H1 (cell line): ENCODE measurements around the gene COX10. TPM values are rescaled to one million over a fixed set of nuclear protein-coding genes. Genes with fewer than 3 reads are reported as not detected.

ENCODE experiments used
- CTCF ChIA-PET: fragments of 300-600 bp; sonication (Branson Sonifier 250); formaldehyde crosslinking; loops from one replicate; lab custom pipeline; 2021; ENCODE audit not compliant: partially characterized antibody; lab: Charles Lee
- POLR2A ChIA-PET: fragments of 300-600 bp; sonication (Branson Sonifier 250); formaldehyde crosslinking; loops from one replicate; lab custom pipeline; 2021; ENCODE audit warnings: inconsistent platforms; ENCODE audit not compliant: partially characterized antibody; lab: Charles Lee
- DNase-seq, 2 experiments: peaks; one replicate each; pipeline versions ENCODE4 v3.0.0 to v3.0.0-alpha.2; 2010 to 2022; ENCODE audit warnings: low spot score in 2 of 2, low read depth in 1 of 2, mixed read lengths in 1 of 2
- FAIRE-seq: peaks from 2 replicates; lab custom pipeline; 2011; peaks lifted over from hg19 to GRCh38; lab: Jason Lieb, UNC
- H2AFZ ChIP-seq: 2 replicates; pipeline ENCODE4 v1.8.1; 2012; ENCODE audit warnings: low read length, inconsistent platforms
- H2AK5ac ChIP-seq: 2 replicates; pipeline ENCODE4 v1.6.1; 2013; ENCODE audit warnings: low read depth, low read length
- H2BK120ac ChIP-seq: replicated peaks from 2 replicates; pipeline ENCODE3; 2013; ENCODE audit warnings: low read depth, low read length, inconsistent platforms
- H2BK12ac ChIP-seq: 2 replicates; pipeline ENCODE4 v1.6.1; 2013; ENCODE audit warnings: low read depth, low read length
- H2BK15ac ChIP-seq: 2 replicates; pipeline ENCODE4 v1.6.1; 2013; ENCODE audit warnings: low read length
- H2BK20ac ChIP-seq: 2 replicates; pipeline ENCODE4 v1.6.1; 2013; ENCODE audit warnings: low read length
- H2BK5ac ChIP-seq: 2 replicates; pipeline ENCODE4 v1.6.1; 2013; ENCODE audit warnings: low read depth, low read length
- H3K14ac ChIP-seq: 2 replicates; pipeline ENCODE4 v1.6.1; 2013; ENCODE audit warnings: inconsistent platforms; ENCODE audit not compliant: insufficient read length
- H3K18ac ChIP-seq: 2 replicates; pipeline ENCODE4 v1.6.1; 2013; ENCODE audit warnings: low read length; ENCODE audit errors: extremely low read depth
- H3K23ac ChIP-seq: 2 replicates; pipeline ENCODE4 v1.6.1; 2013; ENCODE audit warnings: inconsistent platforms; ENCODE audit not compliant: insufficient read length
- H3K23me2 ChIP-seq: 2 replicates; pipeline ENCODE4 v1.6.1; 2013; ENCODE audit warnings: low read depth, low read length
- H3K27ac ChIP-seq: 2 replicates; pipeline ENCODE4 v1.6.1; 2011; ENCODE audit warnings: low read depth, low read length, inconsistent platforms
- H3K27me3 ChIP-seq, 4 experiments: replicated peaks in 1 of 4; 1 replicate in 1 of 4; 2 replicates in 3 of 4; pipeline versions ENCODE4 v1.6.1 to v1.8.1; 2011 to 2013; ENCODE audit warnings: low read length in 3 of 4, mild to moderate bottlenecking in 3 of 4, inconsistent platforms in 2 of 4, mixed read lengths in 2 of 4, moderate library complexity in 1 of 4; ENCODE audit not compliant: control insufficient read depth in 3 of 4, insufficient read depth in 3 of 4; ENCODE audit errors: extremely low read depth in 1 of 4
- H3K36me3 ChIP-seq, 4 experiments: 2 replicates each; pipeline versions ENCODE4 v1.6.1 to v1.8.1; 2011 to 2013; ENCODE audit warnings: mild to moderate bottlenecking in 4 of 4, low read length in 3 of 4, moderate library complexity in 2 of 4, control low read depth in 1 of 4, inconsistent platforms in 1 of 4; ENCODE audit not compliant: insufficient read depth in 4 of 4, control insufficient read depth in 2 of 4
- H3K4ac ChIP-seq: replicated peaks from 2 replicates; pipeline ENCODE3; 2013; ENCODE audit warnings: low read length, low read depth, mixed read lengths, inconsistent platforms; ENCODE audit not compliant: insufficient read length
- H3K4me1 ChIP-seq, 4 experiments: replicated peaks in 1 of 4; 1 replicate in 1 of 4; 2 replicates in 3 of 4; pipeline versions ENCODE4 v1.6.1 to v1.8.1; 2011 to 2013; ENCODE audit warnings: low read length in 3 of 4, inconsistent platforms in 2 of 4, mixed read lengths in 1 of 4; ENCODE audit not compliant: insufficient read depth in 4 of 4, control insufficient read depth in 3 of 4
- H3K4me2 ChIP-seq, 2 experiments: 2 replicates each; pipeline versions ENCODE4 v1.6.1 to v1.8.1; 2011 to 2013; ENCODE audit warnings: low read depth in 2 of 2, low read length in 2 of 2, control low read depth in 1 of 2, inconsistent platforms in 1 of 2, mild to moderate bottlenecking in 1 of 2; ENCODE audit not compliant: insufficient read depth in 1 of 2
- H3K4me3 ChIP-seq, 4 experiments: fragments of 200-600, 300-600 bp in 1 of 4; sonication (generic), shearing (Covaris generic), sonication (Bioruptor Twin) in 1 of 4; 2 replicates each; pipeline versions ENCODE4 v1.5.1 to v1.8.1; 2011 to 2016; ENCODE audit warnings: low read length in 4 of 4, low read depth in 3 of 4, control low read depth in 2 of 4, inconsistent platforms in 2 of 4, mild to moderate bottlenecking in 2 of 4, mixed read lengths in 1 of 4, moderate library complexity in 1 of 4; ENCODE audit not compliant: insufficient read depth in 2 of 4; ENCODE audit errors: extremely low read depth in 1 of 4
- H3K56ac ChIP-seq: replicated peaks from 2 replicates; pipeline ENCODE3; 2013; ENCODE audit warnings: low read depth, mild to moderate bottlenecking, mixed read lengths, low read length, inconsistent platforms; ENCODE audit not compliant: insufficient read length
- H3K79me1 ChIP-seq: 2 replicates; pipeline ENCODE4 v1.6.1; 2013; ENCODE audit warnings: low read depth, low read length, control low read depth
- H3K79me2 ChIP-seq, 2 experiments: 2 replicates each; pipeline versions ENCODE4 v1.6.1 to v1.8.1; 2012 to 2013; ENCODE audit warnings: low read length in 2 of 2, mild to moderate bottlenecking in 2 of 2, inconsistent platforms in 1 of 2; ENCODE audit not compliant: insufficient read depth in 2 of 2, control insufficient read depth in 1 of 2
- H3K9ac ChIP-seq, 4 experiments: replicated peaks in 1 of 4; 1 replicate in 1 of 4; 2 replicates in 3 of 4; pipeline versions ENCODE4 v1.6.1 to v1.8.1; 2011 to 2013; ENCODE audit warnings: low read depth in 3 of 4, low read length in 3 of 4, control low read depth in 2 of 4, mild to moderate bottlenecking in 2 of 4, moderate library complexity in 2 of 4, inconsistent platforms in 1 of 4; ENCODE audit errors: extremely low read depth in 1 of 4
- H3K9me3 ChIP-seq, 2 experiments: 2 replicates each; pipeline versions ENCODE4 v1.6.1 to v1.8.1; 2012 to 2013; ENCODE audit warnings: mild to moderate bottlenecking in 2 of 2, moderate library complexity in 2 of 2, control low read depth in 1 of 2, inconsistent platforms in 1 of 2, low read depth in 1 of 2, low read length in 1 of 2, mixed read lengths in 1 of 2; ENCODE audit not compliant: insufficient read depth in 2 of 2
- H4K20me1 ChIP-seq, 2 experiments: replicated peaks in 1 of 2; 2 replicates each; pipeline versions ENCODE3 to v1.8.1; 2011 to 2013; ENCODE audit warnings: inconsistent platforms in 2 of 2, low read length in 2 of 2, mild to moderate bottlenecking in 1 of 2; ENCODE audit not compliant: insufficient read depth in 2 of 2, control insufficient read depth in 1 of 2
- H4K5ac ChIP-seq: 2 replicates; pipeline ENCODE4 v1.6.1; 2013; ENCODE audit warnings: low read length, low read depth, mixed read lengths, inconsistent platforms; ENCODE audit not compliant: insufficient read length
- H4K8ac ChIP-seq: 2 replicates; pipeline ENCODE4 v1.8.0; 2013; ENCODE audit warnings: mild to moderate bottlenecking, moderate library complexity, low read length, inconsistent platforms; ENCODE audit not compliant: insufficient read depth; ENCODE audit errors: extremely low read depth
- H4K91ac ChIP-seq: replicated peaks from 2 replicates; pipeline ENCODE3; 2013; ENCODE audit warnings: low read length, mixed read lengths, inconsistent platforms; ENCODE audit not compliant: insufficient read length
- BACH1 ChIP-seq: IDR thresholded peaks from 2 replicates; pipeline ENCODE4 v1.6.1; 2012; ENCODE audit warnings: low read length, improper control_type of control experiment
- CBX8 ChIP-seq: fragments of 300-800, 300-1000 bp; sonication (generic); IDR thresholded peaks from 2 replicates; pipeline ENCODE4 v1.7.1; 2016; ENCODE audit warnings: low read depth, low read length, borderline replicate concordance
- RAD21 ChIP-seq, 2 experiments: IDR thresholded peaks in 1 of 2; conservative IDR thresholded peaks in 1 of 2; 2 replicates each; pipeline ENCODE4 v1.6.1; 2011; ENCODE audit warnings: low read depth in 2 of 2, low read length in 2 of 2, improper control_type of control experiment in 1 of 2, inconsistent platforms in 1 of 2, mild to moderate bottlenecking in 1 of 2, moderate library complexity in 1 of 2
- RFX5 ChIP-seq: IDR thresholded peaks from 2 replicates; pipeline ENCODE4 v1.6.1; 2011; ENCODE audit warnings: low read depth, low read length, improper control_type of control experiment, borderline replicate concordance
- SP4 ChIP-seq: IDR thresholded peaks from 2 replicates; pipeline ENCODE4 v1.6.1; 2012; ENCODE audit warnings: low read length, inconsistent platforms
- TAF1 ChIP-seq: IDR thresholded peaks from 2 replicates; pipeline ENCODE4 v1.6.1; 2011; ENCODE audit warnings: mild to moderate bottlenecking, low read depth, low read length
- YY1 ChIP-seq: IDR thresholded peaks from 2 replicates; pipeline ENCODE4 v1.6.1; 2011; ENCODE audit warnings: low read depth, mild to moderate bottlenecking, low read length
- WGBS, 2 experiments: shearing (Covaris generic) in 1 of 2; methylation state at CpG; one replicate each; pipeline versions ENCODE4 v1.1.6 to v1.1.7; 2013 to 2015; ENCODE audit warnings: low lambda C conversion rate in 2 of 2, mixed read lengths in 2 of 2, inconsistent platforms in 1 of 2, low coverage in 1 of 2, missing lambda C conversion rate in 1 of 2; ENCODE audit not compliant: insufficient replicate concordance in 2 of 2, insufficient coverage in 1 of 2, insufficient read length in 1 of 2; ENCODE audit errors: extremely low coverage in 1 of 2, missing lambda C conversion rate in 1 of 2; 5-methylcytosine and 5-hydroxymethylcytosine counted together
- polyA plus RNA-seq, 7 experiments: library from polyadenylated mRNA; depleted of rRNA in 3 of 7; stranded (reverse) in 5 of 7; unstranded in 2 of 7; fragments of >200 nt in 5 of 7; fragments of 200-250 nt in 2 of 7; gene quantifications; 1 replicate in 5 of 7; 2 replicates in 1 of 7; 4 replicates in 1 of 7; pipeline versions ENCODE4 v1.2.1 to v1.2.3, GENCODE V29; 2011 to 2013; ENCODE audit warnings: missing spikeins in 2 of 7, mixed read lengths in 2 of 7
- total RNA-seq: library from RNA; stranded (reverse); fragmentation: NEBNext Ultra II Directional; extraction: Animal tissue kit (Norgen Biotek cat#: 25700); gene quantifications from 2 replicates; pipeline ENCODE4 v1.2.1, GENCODE V29; 2021

Gene COX10
- total and polyA plus RNA-seq, 2 of the 8 experiments (the other 6 are each of a cell fraction or from before 2014, with no cell fraction given), result 18.0 to 23.0 TPM

- Histone ChIP-seq H2BK5ac (no peak overlapping the region), H3K23ac (no peak overlapping the region), H4K8ac (no peak overlapping the region), H3K18ac (no peak overlapping the region), H2BK120ac (no peak overlapping the region), H3K27ac (no peak overlapping the region), H3K4me3 (no peak overlapping the region), H2AFZ (no peak overlapping the region), H3K14ac (no peak overlapping the region), H3K4me2 (no peak overlapping the region), H3K4me1 (no peaks in the 10 kb centered on the region), H3K9me3 (no peaks in the 10 kb centered on the region), H2AK5ac (no peak overlapping the region), H4K20me1 (peaks cover 0 to 5% of the 10 kb centered on the region in 2 experiments), H2BK15ac (no peak overlapping the region), H3K79me1 (no peaks in the 10 kb centered on the region; the same call in 1 of the 2 replicates), H4K91ac (no peak overlapping the region), H3K23me2 (no peaks in the 10 kb centered on the region), H3K79me2 (peaks cover 0 to 32% of the 10 kb centered on the region in 2 experiments; a peak in 2 of 4 replicates), H3K27me3 (no peaks in the 10 kb centered on the region), H3K4ac (no peak overlapping the region), H2BK20ac (no peak overlapping the region), H4K5ac (no peak overlapping the region), H3K9ac (no peak overlapping the region), H3K36me3 (no peaks in the 10 kb centered on the region), H3K56ac (no peak overlapping the region), H2BK12ac (no peak overlapping the region)
- ChIA-PET CTCF (no interaction called here), POLR2A (interaction anchor here (0.6 kb wide), 1 partner anchor 8 kb away, joined by 3 read pairs; no protein-coding TSS in a partner anchor)
- no peak for FAIRE-seq
- WGBS, 2 experiments, result 95% methylated on average over 2 of the region's 2 CpGs; no CpG with 5 or more reads in 1 of the 2 experiments
- no peak for DNase-seq
- TF ChIP-seq RAD21 (IDR thresholded peaks at IDR 0.05 in 1 of 2, conservative IDR thresholded peaks at IDR 0.05 in 1 of 2; ENCODE audit: low read depth in 2 of 2, low read length in 2 of 2) (no peak), TAF1 (no peak), CBX8 (no peak), SP4 (no peak), RFX5 (no peak), BACH1 (no peak), YY1 (no peak)
These were observed 16.9 kb downstream of the COX10 start for GRCh38 chr17:14086189-14086588.
